ENCODE results near the gene PSMA7.

PSMA7 gene

DNA sequence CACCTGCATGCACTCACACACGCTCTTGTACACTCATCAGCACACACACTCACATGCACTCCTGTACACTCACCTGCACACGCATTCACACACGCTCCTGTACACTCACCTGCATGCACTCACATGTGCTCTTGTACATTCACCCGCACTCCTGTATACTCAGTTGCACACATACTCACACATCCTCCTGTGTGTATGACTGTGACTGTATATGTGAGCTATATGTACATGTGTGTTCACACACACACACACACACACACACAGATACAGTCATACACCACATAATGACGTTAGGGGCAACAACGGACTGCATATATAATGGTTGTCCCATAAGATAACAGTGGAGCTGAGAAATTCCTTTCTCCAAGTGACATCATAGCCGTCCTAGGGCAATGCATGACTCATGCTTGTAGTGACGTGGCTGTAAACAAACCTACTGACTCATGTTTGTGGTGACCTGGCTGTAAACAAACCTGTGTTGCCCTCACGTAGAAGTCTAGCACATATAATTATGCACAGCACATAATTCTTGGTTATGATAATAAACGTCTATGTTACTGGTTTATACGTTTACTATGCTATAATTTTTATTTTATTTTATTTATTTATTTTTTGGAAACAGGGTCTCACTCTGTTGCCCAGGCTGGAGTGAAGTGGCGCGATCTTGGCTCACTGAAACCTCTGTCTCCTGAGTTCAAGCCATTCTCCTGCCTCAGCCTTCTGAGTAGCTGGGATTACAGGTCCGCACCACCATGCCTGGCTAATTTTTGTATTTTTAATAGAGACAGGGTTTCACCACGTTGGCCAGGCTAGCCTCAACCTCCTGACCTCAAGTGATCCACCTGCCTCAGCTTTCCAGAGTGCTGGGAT lies 54.7 kb downstream of the PSMA7 start:
- DNase-seq (ENCODE audit: low read depth in 2 of 2) = no peak

GRCh38 chr20:62087632-62088031 lies 55.6 kb downstream of the PSMA7 start:
- DNase-seq (ENCODE audit: low read depth in 2 of 2) = no peak

- no peak for DNase-seq (ENCODE audit: low read depth in 2 of 2)
Observed at GRCh38 chr20:62087227-62087626, 56.0 kb downstream of the PSMA7 start.
